Parathyroid adenoma (tissue), 2 donors: ENCODE results near the gene NHSL1.

Source experiments
- H2AFZ ChIP-seq: fragments of 300-600 bp; sonication (generic); one replicate; pipeline ENCODE4 v1.7.0; 2017; ENCODE audit warnings: antibody characterized with exemption, mild to moderate bottlenecking
- H3K27ac ChIP-seq: fragments of 300-600 bp; sonication (generic); one replicate; pipeline ENCODE4 v1.7.0; 2017
- H3K27me3 ChIP-seq: fragments of 300-600 bp; sonication (generic); one replicate; pipeline ENCODE4 v1.7.0; 2017; ENCODE audit warnings: low read length; ENCODE audit not compliant: control insufficient read depth, insufficient read depth
- H3K36me3 ChIP-seq: fragments of 300-600 bp; sonication (generic); one replicate; pipeline ENCODE4 v1.7.0; 2017; ENCODE audit warnings: low read length; ENCODE audit not compliant: control insufficient read depth, insufficient read depth
- H3K4me1 ChIP-seq: fragments of 300-600 bp; sonication (generic); one replicate; pipeline ENCODE4 v1.7.0; 2017; ENCODE audit warnings: control low read depth
- H3K4me2 ChIP-seq: fragments of 300-600 bp; sonication (generic); one replicate; pipeline ENCODE4 v1.7.0; 2017; ENCODE audit warnings: low read length
- H3K4me3 ChIP-seq: fragments of 300-600 bp; sonication (generic); one replicate; pipeline ENCODE4 v1.7.0; 2017; ENCODE audit warnings: low read depth, low read length
- H3K79me2 ChIP-seq: fragments of 300-600 bp; sonication (generic); one replicate; pipeline ENCODE4 v1.7.0; 2017; ENCODE audit warnings: control low read depth
- H3K9ac ChIP-seq: fragments of 300-600 bp; sonication (generic); one replicate; pipeline ENCODE4 v1.7.0; 2017; ENCODE audit warnings: mild to moderate bottlenecking
- H3K9me3 ChIP-seq: fragments of 300-600 bp; sonication (generic); one replicate; pipeline ENCODE4 v1.7.0; 2017; ENCODE audit warnings: low read length; ENCODE audit not compliant: control insufficient read depth
- CTCF ChIP-seq: fragments of 300-600 bp; sonication (generic); IDR thresholded peaks from one replicate; pipeline ENCODE4 v1.7.0; 2017; ENCODE audit warnings: antibody characterized with exemption, mild to moderate bottlenecking
- donor health status: primary hyperparathyroidism.

The NHSL1 gene

GRCh38 chr6:138504764-138505689, 5.7 kb upstream of the NHSL1 start:
- Histone ChIP-seq H3K27me3 (no peaks in the 10 kb centered on the region), H3K4me3 (no peak overlapping the region), H3K9me3 (no peaks in the 10 kb centered on the region), H3K27ac (no peak overlapping the region), H3K36me3 (no peaks in the 10 kb centered on the region), H2AFZ (no peak overlapping the region), H3K4me2 (no peak overlapping the region), H3K79me2 (no peaks in the 10 kb centered on the region), H3K9ac (no peak overlapping the region), H3K4me1 (peaks cover 6% of the 10 kb centered on the region)
- TF ChIP-seq CTCF: no peak

- no peak overlapping the region for H3K9ac ChIP-seq
- peaks cover 6% of the 10 kb centered on the region for H3K4me1 ChIP-seq
- no peak overlapping the region for H3K4me2 ChIP-seq
- H3K36me3 ChIP-seq: no peaks in the 10 kb centered on the region
- H3K4me3 ChIP-seq: no peak overlapping the region
- no peak overlapping the region for H3K27ac ChIP-seq
- no peaks in the 10 kb centered on the region for H3K79me2 ChIP-seq
- H3K27me3 ChIP-seq: no peaks in the 10 kb centered on the region
- H3K9me3 ChIP-seq: no peaks in the 10 kb centered on the region
- no peak for TF ChIP-seq CTCF
- H2AFZ ChIP-seq: no peak overlapping the region
Observed at GRCh38 chr6:138503881-138504680, 4.8 kb upstream of the NHSL1 start.

- Histone ChIP-seq H3K36me3 (no peaks in the 10 kb centered on the region), H3K9ac (no peak overlapping the region), H3K79me2 (no peaks in the 10 kb centered on the region), H3K4me2 (no peak overlapping the region), H3K27ac (no peak overlapping the region), H3K4me1 (no peaks in the 10 kb centered on the region), H3K9me3 (no peaks in the 10 kb centered on the region), H2AFZ (no peak overlapping the region), H3K27me3 (no peaks in the 10 kb centered on the region), H3K4me3 (no peak overlapping the region)
- no peak for TF ChIP-seq CTCF
Observed at GRCh38 chr6:138502546-138502945, 3.3 kb upstream of the NHSL1 start.

- Histone ChIP-seq H3K36me3 (no peaks in the 10 kb centered on the region), H3K4me3 (no peak overlapping the region), H3K9me3 (no peaks in the 10 kb centered on the region), H2AFZ (no peak overlapping the region), H3K79me2 (no peaks in the 10 kb centered on the region), H3K4me1 (no peaks in the 10 kb centered on the region), H3K9ac (no peak overlapping the region), H3K27ac (no peak overlapping the region), H3K4me2 (no peak overlapping the region), H3K27me3 (no peaks in the 10 kb centered on the region)
- TF ChIP-seq CTCF: no peak
Observed at GRCh38 chr6:138500867-138501446, 1.7 kb upstream of the NHSL1 start.
